ENCODE measurements around the gene HEPACAM2.

The HEPACAM2 gene

GRCh38 chr7:93211228-93211818 is 14.9 kb downstream of the HEPACAM2 start:
- TF ChIP-seq CTCF (IDR thresholded peaks at IDR 0.05; ENCODE audit: low read depth, low read length, missing control alignments) = no peak
- in situ Hi-C loops (cut with HindIII; ENCODE audit: low sequenced_read_pairs) = no loop called here

GRCh38 chr7:93205046-93205445 is 21.2 kb downstream of the HEPACAM2 start:
- no peak for DNase-seq (ENCODE audit: low read depth)

More at GRCh38 chr7:93211228-93211818, 14.9 kb downstream of the HEPACAM2 start:
- no peak overlapping the region for H3K4me3 ChIP-seq (ENCODE audit: low read depth, low read length)
- DNase-seq (ENCODE audit: low read depth) = no peak

GRCh38 chr7:93203496-93203895 is 22.8 kb downstream of the HEPACAM2 start:
- DNase-seq (ENCODE audit: low read depth) = no peak
- TF ChIP-seq CTCF (IDR thresholded peaks at IDR 0.05; ENCODE audit: low read depth, low read length, missing control alignments) = no peak
- no peak overlapping the region for H3K4me3 ChIP-seq (ENCODE audit: low read depth, low read length)
- in situ Hi-C loops (cut with HindIII; ENCODE audit: low sequenced_read_pairs) = no loop called here

More at GRCh38 chr7:93205046-93205445, 21.2 kb downstream of the HEPACAM2 start:
- in situ Hi-C loops (cut with HindIII; ENCODE audit: low sequenced_read_pairs) = no loop called here
- no peak overlapping the region for H3K4me3 ChIP-seq (ENCODE audit: low read depth, low read length)
- TF ChIP-seq CTCF (IDR thresholded peaks at IDR 0.05; ENCODE audit: low read depth, low read length, missing control alignments) = no peak

- no peak overlapping the region for H3K4me3 ChIP-seq (ENCODE audit: low read depth, low read length)
- no peak for TF ChIP-seq CTCF (IDR thresholded peaks at IDR 0.05; ENCODE audit: low read depth, low read length, missing control alignments)
- DNase-seq (ENCODE audit: low read depth) = no peak
- in situ Hi-C loops (cut with HindIII; ENCODE audit: low sequenced_read_pairs) = no loop called here
Measured at GRCh38 chr7:93202594-93203250, 23.5 kb downstream of the HEPACAM2 start.

- no peak for DNase-seq (ENCODE audit: low read depth)
- H3K4me3 ChIP-seq (ENCODE audit: low read depth, low read length) = no peak overlapping the region
- in situ Hi-C loops (cut with HindIII; ENCODE audit: low sequenced_read_pairs) = no loop called here
- no peak for TF ChIP-seq CTCF (IDR thresholded peaks at IDR 0.05; ENCODE audit: low read depth, low read length, missing control alignments)
Measured at GRCh38 chr7:93198472-93198871, 27.8 kb downstream of the HEPACAM2 start.

GRCh38 chr7:93196336-93196735 is 29.9 kb downstream of the HEPACAM2 start:
- no peak for TF ChIP-seq CTCF (IDR thresholded peaks at IDR 0.05; ENCODE audit: low read depth, low read length, missing control alignments)
- H3K4me3 ChIP-seq (ENCODE audit: low read depth, low read length) = no peak overlapping the region
- in situ Hi-C loops (cut with HindIII; ENCODE audit: low sequenced_read_pairs) = no loop called here
- no peak for DNase-seq (ENCODE audit: low read depth)
